ENCODE data around the gene WBP1.

DNA sequence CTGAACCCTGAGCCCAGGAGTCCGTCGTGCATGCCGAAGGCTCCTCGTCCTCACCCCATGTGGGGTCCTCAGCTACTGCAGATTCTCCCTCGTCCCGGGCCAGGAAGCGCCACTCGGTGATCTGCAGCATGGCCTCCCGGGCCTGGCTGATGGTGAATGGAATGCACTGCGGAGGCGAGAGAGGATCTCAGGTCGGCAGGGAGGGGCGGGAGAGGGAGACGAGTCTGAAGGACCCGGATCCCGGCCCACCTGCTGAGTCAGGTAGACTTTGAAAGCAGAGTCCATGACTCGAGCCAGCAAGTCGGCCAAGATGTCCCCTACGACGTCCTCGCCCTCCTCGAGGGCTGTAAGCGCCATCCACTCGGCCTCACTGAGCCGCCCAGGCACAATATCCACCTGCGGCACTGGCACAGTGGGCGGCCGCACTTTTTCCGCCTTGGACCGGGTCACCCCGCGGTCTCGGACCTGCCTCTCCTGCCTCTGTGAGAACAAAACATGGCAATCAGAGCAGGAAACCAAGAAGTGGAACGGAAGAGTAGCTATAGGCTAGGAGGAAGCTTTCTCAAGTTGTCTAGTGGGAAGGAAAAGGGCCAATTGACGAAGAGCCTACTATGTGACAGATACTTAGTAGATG lies 42.4 kb upstream of the WBP1 start:
- TF ChIP-seq, protein P1, sequence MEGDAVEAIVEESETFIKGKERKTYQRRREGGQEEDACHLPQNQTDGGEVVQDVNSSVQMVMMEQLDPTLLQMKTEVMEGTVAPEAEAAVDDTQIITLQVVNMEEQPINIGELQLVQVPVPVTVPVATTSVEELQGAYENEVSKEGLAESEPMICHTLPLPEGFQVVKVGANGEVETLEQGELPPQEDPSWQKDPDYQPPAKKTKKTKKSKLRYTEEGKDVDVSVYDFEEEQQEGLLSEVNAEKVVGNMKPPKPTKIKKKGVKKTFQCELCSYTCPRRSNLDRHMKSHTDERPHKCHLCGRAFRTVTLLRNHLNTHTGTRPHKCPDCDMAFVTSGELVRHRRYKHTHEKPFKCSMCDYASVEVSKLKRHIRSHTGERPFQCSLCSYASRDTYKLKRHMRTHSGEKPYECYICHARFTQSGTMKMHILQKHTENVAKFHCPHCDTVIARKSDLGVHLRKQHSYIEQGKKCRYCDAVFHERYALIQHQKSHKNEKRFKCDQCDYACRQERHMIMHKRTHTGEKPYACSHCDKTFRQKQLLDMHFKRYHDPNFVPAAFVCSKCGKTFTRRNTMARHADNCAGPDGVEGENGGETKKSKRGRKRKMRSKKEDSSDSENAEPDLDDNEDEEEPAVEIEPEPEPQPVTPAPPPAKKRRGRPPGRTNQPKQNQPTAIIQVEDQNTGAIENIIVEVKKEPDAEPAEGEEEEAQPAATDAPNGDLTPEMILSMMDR (IDR thresholded peaks at IDR 0.05; ENCODE audit: low read length) = no peak
- TF ChIP-seq EZH2 (IDR thresholded peaks at IDR 0.05; ENCODE audit: borderline replicate concordance, low read length) = no peak

All from OCI-LY1 (cell line).